Activated CD4-positive, alpha-beta T cell treated with anti-CD3 and anti-CD28 coated beads for 4 hours (primary cell): ENCODE results near the gene MCC.

Experiments
- DNase-seq, 2 donors: peaks; one replicate each; pipeline ENCODE4 v3.0.0-alpha.2; 2020

The MCC gene

GRCh38 chr5:113217619-113218184 is 270.6 kb downstream of the MCC start:
- DNase-seq = no peak

- DNase-seq = no peak
These were observed 271.7 kb downstream of the MCC start for GRCh38 chr5:113216545-113216944.

GRCh38 chr5:113215401-113216060 is 272.7 kb downstream of the MCC start:
- no peak for DNase-seq

- no peak for DNase-seq
These were observed 273.5 kb downstream of the MCC start for GRCh38 chr5:113214606-113215323.

- DNase-seq = no peak
These were observed 274.5 kb downstream of the MCC start for GRCh38 chr5:113213551-113214425.

GRCh38 chr5:113212244-113212920 is 275.9 kb downstream of the MCC start:
- no peak for DNase-seq

- DNase-seq = no peak
These were observed 278.8 kb downstream of the MCC start for GRCh38 chr5:113209498-113209897.

- DNase-seq = no peak
These were observed 282.4 kb downstream of the MCC start for GRCh38 chr5:113205807-113206206.

- no peak for DNase-seq
These were observed 282.9 kb downstream of the MCC start for GRCh38 chr5:113205323-113205722.

- no peak for DNase-seq
These were observed 283.6 kb downstream of the MCC start for GRCh38 chr5:113204525-113205161.

GRCh38 chr5:113203916-113204315 is 284.3 kb downstream of the MCC start:
- DNase-seq = no peak

GRCh38 chr5:113202746-113203716 is 285.2 kb downstream of the MCC start:
- no peak for DNase-seq

- DNase-seq = no peak
These were observed 286.0 kb downstream of the MCC start for GRCh38 chr5:113202287-113202686.

- DNase-seq = no peak
These were observed 286.5 kb downstream of the MCC start for GRCh38 chr5:113201715-113202114.

- DNase-seq = no peak
These were observed 288.9 kb downstream of the MCC start for GRCh38 chr5:113199122-113199905.

GRCh38 chr5:113197456-113198200 is 290.6 kb downstream of the MCC start:
- no peak for DNase-seq

- DNase-seq = no peak
These were observed 292.5 kb downstream of the MCC start for GRCh38 chr5:113195771-113196170.

GRCh38 chr5:113195251-113195650 is 293.0 kb downstream of the MCC start:
- no peak for DNase-seq

- no peak for DNase-seq
These were observed 293.7 kb downstream of the MCC start for GRCh38 chr5:113194591-113194990.
